NCI-H187 treated with DMSO at 0.1 percent for 48 hours (cell line): ENCODE results near the gene GABRE.
"Not testable (repeated sequence)": the region's sequence is repeated elsewhere in the genome, so short reads cannot be mapped to it uniquely, and the experiment has no call there.

Experiments used
- DNase-seq: peaks from one replicate; lab custom pipeline; 2025; lab: John Stamatoyannopoulos, UW

Gene GABRE

DNA sequence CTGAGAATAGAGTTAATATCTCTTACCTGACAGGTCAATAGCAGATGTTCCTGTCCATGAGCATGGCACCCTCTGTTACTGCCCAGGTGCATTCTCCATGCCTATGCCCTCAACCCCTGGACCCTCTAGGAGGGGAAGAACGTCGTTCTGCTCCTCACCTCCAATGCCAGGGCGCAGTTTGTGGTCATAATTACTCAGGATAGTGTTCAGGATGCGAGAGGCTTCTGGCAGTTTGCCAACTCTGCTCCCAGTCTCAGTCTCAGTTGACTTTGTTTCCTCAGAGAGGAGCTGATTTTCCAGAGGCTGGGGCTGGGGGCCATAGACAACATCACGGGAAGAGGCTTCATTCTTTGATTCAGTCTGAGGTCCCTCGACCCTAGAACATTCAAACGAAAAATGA lies 4.4 kb downstream of the GABRE start:
- no peak for DNase-seq

DNA sequence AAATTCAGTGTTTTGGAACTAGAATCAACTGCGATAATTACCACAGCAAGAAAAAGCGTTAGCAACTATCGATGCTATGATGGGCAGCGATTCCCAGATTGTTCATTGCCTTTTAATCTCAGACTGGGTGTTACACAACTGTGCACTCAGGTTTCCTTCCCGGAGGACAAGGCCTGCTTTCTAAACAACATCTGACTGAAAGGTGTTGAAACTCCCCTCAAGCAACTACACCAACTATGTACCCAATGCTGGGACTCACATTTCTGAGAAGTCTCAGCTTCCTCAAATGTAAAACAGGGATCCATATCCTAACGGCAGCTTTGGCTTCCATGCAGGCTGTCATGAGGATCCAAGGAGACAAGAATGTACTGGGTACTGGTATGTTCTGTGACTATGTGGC lies 8.2 kb downstream of the GABRE start:
- DNase-seq: no peak

DNA sequence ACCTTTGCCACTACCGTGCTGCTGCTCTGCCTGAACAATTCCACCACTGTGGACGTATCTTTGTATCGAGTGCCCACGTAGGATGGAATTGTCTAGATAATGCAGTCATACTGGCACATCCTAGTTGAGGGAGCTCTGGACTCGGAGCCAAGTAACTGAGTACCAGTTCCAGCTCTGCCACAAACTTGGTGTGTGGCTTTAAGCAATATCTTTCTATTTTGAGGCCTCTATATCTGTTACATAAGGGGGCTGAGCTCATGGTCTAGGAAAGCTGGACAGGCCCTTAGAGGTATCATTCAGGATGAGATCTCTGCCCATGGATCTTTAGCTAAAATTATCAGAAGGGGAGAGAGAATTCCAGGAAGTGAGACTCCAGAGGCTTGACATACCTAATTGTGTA lies 12.4 kb downstream of the GABRE start:
- no peak for DNase-seq

DNA sequence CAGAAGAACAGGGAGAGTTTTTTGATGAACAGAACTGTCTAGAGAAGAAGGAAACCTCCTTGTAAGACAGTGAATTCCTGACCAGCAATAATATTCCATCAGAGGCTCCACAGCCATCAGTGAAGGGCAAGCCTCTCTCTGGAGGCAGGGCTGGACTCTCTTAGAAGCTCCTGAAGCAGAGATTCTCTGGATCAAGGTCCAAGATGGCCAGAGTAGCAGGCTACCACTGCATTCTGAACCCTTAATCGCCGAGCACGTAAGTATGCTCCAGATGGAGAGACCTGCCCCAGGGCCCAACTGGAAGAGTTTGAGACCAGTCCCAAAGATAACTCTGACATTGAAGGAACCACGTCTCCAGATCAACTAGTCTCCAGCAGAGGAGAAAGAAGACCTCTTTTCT lies 16.4 kb downstream of the GABRE start:
- no peak for DNase-seq

DNA sequence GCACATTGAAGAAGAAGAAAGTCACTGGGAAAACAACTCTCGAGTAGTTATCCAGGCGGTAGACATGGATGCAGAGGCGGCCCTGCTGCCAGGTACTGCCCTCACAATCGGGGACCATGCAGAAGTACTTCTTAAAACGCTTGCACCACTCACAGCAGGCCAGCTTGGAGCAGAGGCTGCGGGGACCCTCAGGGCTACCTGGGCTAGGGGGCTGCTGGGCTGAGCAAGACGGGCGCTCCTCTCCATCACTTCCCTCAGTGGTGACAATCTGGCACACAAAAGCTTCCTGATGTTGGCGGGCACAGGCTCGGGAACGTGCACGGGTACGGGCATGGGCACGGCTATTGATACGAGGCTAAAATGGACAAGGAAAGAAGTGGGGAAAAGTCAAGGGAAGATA lies 19.7 kb downstream of the GABRE start:
- DNase-seq: no peak

DNA sequence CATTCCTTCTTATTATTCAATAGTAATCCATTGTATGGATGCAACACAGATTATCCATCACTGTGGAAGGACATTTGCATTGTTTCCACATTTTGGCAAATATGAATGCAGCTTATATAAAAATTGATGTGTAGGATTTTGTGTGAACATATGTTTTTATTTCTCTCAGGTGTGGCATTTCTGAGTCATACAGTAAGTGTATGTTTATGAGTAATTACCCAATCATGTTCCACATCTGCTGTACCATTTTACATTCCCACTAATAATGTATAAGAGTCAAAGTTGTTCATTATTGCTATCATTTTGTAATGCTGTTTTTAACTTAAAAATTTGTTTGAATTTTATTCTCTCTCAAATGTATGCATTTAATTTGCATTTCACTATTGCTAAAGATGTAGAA lies 36.3 kb downstream of the GABRE start:
- no peak for DNase-seq

DNA sequence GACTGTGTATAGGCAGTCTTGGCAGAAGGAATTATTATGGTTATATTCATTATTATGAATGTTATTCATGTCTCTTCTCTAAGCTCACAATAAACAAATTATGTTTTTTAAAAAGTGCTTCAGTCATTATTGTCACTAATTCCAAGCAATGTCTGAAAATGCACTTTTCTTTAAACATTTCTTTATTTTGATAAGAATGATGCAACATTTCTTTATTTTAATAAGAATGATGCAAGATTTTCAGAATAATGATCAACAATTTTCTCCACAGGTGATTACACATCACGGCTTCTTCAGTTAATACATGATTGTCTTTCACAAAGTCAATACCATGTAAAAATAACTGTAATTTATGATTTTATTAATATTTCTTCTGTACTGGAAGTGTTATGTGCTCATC lies 39.1 kb downstream of the GABRE start:
- DNase-seq: no peak

DNA sequence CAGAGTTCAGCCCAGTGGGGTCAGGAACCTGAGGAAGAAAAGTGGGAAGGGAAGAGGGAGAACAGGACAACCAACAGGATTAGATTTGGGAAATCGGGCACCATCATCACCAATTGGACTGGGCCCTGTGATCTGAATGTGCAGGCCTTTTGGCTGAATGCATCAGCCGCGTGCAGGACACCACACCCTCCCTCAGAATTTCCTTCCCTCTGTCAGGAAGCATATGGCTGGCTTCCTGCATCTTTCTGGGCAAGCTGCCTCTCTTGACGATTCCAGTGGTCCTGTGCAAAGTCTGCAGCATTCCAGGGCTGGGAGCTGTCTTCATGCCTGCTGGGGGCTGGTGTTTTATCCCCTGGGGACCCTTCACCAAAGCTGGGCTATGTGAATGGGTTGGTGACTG lies 45.4 kb downstream of the GABRE start:
- no peak for DNase-seq

DNA sequence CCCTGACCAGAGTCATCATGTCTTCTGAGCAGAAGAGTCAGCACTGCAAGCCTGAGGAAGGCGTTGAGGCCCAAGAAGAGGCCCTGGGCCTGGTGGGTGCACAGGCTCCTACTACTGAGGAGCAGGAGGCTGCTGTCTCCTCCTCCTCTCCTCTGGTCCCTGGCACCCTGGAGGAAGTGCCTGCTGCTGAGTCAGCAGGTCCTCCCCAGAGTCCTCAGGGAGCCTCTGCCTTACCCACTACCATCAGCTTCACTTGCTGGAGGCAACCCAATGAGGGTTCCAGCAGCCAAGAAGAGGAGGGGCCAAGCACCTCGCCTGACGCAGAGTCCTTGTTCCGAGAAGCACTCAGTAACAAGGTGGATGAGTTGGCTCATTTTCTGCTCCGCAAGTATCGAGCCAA lies 50.8 kb downstream of the GABRE start:
- DNase-seq: no peak

DNA sequence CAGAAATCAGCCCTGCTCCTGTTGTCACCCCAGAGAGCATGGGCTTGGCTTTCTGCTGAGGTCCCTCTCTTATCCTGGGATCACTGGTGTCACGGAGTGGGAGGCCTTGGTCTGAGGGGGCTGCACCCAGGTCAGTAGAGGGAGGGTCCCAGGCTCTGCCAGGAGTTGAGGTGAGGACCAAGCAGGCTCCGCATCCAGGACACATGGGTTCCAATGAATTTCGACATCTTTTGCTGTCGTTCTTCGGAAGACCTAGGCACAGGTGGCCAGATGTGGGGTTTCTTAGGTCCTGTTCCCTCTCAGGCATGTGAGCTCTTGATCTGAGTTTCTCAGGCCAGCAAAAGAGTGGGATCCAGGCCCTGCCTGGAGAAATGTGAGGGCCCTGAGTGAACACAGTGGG lies 51.8 kb downstream of the GABRE start:
- DNase-seq: no peak

DNA sequence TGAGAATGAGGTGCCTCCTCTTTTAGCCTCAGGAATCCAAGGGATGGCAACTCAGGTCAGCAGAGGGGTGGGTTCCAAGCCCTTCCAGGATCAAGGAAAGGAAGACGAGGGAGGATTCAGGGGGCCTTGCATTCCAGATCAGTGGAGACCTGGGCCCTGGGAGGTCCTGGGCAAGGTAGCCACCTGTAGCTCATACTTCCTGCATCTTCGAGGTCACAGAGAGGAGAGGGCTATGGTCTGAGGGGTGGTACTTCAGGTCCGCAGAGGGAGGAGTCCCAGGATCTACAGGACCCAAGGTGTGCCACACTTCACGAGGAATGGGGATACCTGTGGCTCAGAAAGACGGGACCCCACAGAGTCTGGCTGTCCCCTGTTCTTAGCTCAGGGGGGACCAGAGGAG lies 52.6 kb downstream of the GABRE start:
- DNase-seq: no peak

DNA sequence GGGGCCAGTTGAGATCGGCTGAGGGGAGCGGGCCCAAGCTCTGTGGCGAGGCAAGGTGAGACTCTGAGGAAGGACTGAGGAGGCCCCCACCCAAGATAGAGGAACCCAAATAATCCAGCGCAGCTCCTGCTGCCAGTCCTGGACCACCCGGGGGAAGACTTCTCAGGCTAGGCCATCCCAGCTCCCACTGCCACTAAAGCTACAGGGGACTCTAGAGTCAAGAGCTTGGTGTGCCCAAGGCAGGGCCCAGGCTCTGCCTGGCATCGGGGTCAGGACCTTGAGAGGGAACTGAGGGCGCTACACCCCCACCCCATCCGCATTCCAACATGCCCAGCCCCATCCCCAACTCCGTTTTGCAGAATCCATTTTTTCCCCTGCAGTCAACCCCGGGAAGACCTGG lies 53.2 kb downstream of the GABRE start:
- DNase-seq: no peak

DNA sequence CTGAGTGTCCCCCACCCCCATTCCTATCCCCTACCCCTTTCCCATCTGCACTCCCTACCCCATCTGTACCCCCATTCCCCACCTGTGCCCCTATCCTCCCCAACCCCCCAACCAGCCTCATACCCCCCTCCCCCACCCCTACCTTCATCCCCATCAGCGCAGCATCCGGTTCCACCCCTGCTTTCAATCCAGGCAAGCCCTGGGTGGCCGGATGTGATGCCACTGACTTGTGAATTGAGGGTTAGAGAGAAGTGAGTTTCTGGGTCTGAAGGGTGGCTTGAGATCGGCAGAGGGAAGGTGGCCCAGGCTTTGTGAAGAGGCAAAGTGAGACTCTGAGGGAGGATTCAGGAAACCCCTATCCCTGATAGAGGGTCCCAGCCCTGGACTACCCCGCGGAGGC lies 53.9 kb downstream of the GABRE start:
- no peak for DNase-seq

DNA sequence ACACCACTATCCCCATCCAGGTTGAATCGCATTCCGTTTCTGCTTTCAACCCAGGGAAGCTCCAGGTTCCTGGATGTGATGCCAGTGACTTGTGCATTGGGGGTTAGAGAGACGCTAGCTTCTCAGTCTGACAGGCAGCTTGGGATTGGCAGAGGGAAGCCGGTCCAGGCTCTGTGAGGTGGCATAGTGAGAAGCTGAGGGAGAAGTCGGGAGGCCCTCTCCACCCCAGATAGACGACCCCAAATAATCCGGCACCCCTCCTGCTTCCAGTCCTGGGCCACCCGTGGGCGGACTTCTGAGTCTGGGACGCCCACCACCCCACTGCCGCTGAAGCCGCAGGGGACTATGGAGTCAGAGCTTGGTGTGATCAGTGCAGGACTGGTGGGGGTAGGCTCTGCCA lies 54.4 kb downstream of the GABRE start:
- DNase-seq: no peak

DNA sequence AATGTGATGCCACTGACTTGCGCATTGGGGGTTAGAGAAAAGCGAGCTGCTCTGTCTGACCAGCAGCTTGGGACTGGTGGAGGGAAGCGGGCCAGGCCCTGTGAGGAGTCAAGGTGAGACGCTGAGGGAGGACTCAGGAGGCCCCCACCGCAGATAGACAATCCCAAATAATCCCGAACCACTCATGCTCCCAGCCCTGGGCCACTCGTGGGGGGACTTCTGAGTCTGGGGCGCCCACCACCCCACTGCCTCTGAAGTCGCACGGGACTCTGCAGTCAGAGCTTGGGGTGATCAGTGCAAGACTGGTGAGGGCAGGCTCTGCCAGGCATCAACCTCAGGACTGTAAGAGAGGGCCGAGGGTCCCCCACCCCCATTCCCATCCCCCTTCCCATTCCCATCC lies 54.9 kb downstream of the GABRE start:
- no peak for DNase-seq

DNA sequence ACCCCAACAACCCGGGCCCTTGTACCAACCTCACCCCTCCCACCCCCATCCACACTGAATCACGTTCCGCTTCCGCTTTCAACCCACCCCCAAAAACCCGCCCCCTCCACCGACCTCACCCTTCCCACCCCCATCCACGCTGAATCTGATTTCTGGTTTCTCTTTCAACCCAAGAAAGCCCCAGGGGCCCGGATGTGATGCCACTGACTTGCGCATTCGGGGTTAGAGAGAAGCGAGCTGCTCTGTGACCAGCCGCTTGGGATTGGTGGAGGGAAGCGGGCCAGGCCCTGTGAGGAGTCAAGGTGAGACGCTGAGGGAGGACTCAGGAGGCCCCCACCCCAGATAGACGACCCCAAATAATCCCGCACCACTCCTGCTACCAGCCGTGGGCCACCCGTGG lies 55.7 kb downstream of the GABRE start:
- DNase-seq: not testable (repeated sequence)

DNA sequence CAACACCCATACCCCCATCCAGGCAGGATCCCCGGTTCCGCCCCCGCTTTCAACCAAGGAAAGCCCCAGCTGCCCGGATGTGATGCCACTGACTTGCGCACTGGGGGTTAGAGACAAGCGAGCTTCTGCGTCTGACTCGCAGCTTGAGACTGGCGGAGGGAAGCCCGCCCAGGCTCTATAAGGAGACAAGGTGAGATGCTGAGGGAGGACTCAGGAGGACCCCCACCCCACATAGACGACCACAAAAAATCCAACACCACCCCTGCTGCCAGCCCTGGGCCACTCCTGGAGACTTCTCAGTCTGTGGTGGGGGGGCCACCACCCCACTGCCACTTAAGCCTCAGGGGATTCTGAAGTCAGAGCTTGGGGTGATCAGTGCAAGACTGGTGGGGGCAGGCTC lies 61.7 kb downstream of the GABRE start, which contains the start of gene MAGEA4:
Gene MAGEA4, plus strand, starts transcription at position 110 of the 400 bp plus-strand sequence. CDS start 10,776 bp downstream, outside the sequence.
- no peak for DNase-seq

DNA sequence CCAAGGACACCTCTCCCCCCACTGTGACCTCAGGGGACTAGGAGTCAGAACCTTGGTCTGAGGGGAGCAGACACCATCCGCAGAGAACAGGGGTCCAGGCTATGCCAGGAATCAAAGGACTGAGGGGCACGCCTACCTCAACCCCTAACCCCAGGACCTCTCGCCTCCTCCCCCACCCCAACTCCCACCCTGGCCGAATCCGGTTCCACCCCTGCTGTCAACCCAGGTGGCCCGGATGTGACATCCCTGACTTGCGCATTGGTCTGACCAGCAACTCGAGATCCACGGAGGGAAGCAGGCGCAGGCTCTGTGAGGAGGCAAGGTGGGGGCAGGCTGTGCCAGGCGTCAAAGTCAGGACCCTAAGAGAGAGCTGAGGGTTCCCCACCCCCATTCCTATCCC lies 62.3 kb downstream of the GABRE start:
- DNase-seq: no peak

DNA sequence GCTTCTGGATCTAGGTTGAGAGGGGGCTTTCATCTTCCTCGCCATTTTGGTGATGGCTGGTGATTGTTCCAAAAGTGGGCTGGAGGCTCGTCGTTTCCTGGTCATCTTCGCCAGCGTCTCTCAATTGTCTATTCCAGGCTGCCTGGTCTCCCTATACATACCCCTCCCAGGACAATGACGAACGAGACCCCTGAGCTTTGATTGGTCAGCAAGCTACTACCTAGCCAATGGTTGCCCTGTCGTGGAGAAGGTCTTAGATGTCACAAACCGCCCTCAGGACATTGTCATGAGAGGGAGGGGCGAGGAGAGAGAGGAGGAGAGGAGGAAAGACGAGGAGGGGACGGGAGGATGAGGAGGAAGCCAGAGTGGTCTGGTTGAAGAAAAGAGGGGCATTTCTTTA lies 69.5 kb downstream of the GABRE start:
- no peak for DNase-seq
